HL-60 (cell line): ENCODE data around the gene TRIP11.

ENCODE experiments used
- DNase-seq, 2 experiments: peaks; one replicate each; pipeline ENCODE4 v3.0.0-alpha.2; 2010 to 2020; ENCODE audit warnings: low read depth in 1 of 2, low spot score in 1 of 2
- H3K27ac ChIP-seq: fragments of 250-450 bp; sonication (Bioruptor Pico); replicated peaks from 2 replicates; pipeline ENCODE4 v1.5.1; 2020; ENCODE audit warnings: mild to moderate bottlenecking, moderate library complexity
- H3K27me3 ChIP-seq: fragments of 250-450 bp; sonication (Bioruptor Pico); 2 replicates; pipeline ENCODE4 v1.5.1; 2021; ENCODE audit warnings: mild to moderate bottlenecking, moderate library complexity; ENCODE audit not compliant: insufficient read depth, poor library complexity, severe bottlenecking
- H3K4me3 ChIP-seq: replicated peaks from 2 replicates; pipeline ENCODE4 v1.5.1; 2011; ENCODE audit warnings: mild to moderate bottlenecking, control low read depth, low read length; ENCODE audit not compliant: insufficient read depth
- CTCF ChIP-seq: IDR thresholded peaks from one replicate; pipeline ENCODE4 v1.5.1; 2011; ENCODE audit warnings: low read length, control low read depth, inconsistent platforms; ENCODE audit not compliant: insufficient read depth
- GABPA ChIP-seq: IDR thresholded peaks from 2 replicates; pipeline ENCODE4 v1.6.1; 2012; ENCODE audit warnings: low read depth
- POLR2AphosphoS5 ChIP-seq: IDR thresholded peaks from 2 replicates; pipeline ENCODE4 v1.6.1; 2012; ENCODE audit warnings: low read depth
- REST ChIP-seq: IDR thresholded peaks from 2 replicates; pipeline ENCODE4 v1.6.1; 2012; ENCODE audit warnings: low read depth; ENCODE audit not compliant: insufficient replicate concordance
- SPI1 ChIP-seq: IDR thresholded peaks from 2 replicates; pipeline ENCODE4 v1.6.1; 2012; ENCODE audit warnings: low read depth, mild to moderate bottlenecking, borderline replicate concordance

The TRIP11 gene

DNA sequence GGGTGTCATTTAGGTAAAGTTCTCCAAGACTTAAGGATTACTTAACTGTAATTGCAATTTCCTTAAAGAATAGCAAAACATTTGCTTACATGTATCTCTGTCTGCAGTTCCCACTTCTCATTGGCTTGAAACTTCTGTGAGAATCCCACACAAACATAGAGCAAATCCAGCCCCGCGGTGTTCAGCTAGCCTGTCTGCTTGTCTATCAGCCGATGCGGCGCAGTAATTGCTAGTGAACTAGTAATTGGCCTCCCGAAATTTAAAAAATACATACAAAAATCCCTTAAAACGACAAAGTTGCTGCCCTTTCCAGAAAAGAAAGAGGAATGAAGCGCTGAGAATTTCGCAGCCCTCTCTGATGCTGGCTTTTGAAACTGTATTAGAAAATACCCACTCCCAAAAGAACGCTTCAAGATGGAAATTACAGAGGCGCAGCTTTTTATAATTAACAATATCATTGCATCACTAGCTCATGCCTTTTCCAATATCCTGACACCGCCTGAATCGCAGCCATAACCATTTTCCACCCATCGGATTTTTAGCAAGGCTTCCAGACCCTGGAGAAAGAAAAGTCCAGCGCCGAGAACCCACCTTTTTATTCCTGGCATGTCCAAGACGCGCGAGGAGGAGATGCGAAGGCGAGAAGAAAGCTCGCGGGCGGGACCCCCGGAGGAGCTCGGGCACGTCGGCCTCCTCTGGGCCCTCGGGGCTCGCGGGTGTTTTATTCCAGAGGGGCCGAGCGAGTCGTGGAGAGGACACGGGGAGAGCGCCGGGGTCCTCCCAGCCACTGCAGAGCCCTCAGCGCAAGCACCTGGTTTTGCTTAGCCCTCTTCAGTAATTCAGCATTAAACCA, 93.0 kb downstream of the TRIP11 start:
- Histone ChIP-seq H3K27ac (no peak overlapping the region), H3K4me3 (no peak overlapping the region)
- DNase-seq = no peak

DNA sequence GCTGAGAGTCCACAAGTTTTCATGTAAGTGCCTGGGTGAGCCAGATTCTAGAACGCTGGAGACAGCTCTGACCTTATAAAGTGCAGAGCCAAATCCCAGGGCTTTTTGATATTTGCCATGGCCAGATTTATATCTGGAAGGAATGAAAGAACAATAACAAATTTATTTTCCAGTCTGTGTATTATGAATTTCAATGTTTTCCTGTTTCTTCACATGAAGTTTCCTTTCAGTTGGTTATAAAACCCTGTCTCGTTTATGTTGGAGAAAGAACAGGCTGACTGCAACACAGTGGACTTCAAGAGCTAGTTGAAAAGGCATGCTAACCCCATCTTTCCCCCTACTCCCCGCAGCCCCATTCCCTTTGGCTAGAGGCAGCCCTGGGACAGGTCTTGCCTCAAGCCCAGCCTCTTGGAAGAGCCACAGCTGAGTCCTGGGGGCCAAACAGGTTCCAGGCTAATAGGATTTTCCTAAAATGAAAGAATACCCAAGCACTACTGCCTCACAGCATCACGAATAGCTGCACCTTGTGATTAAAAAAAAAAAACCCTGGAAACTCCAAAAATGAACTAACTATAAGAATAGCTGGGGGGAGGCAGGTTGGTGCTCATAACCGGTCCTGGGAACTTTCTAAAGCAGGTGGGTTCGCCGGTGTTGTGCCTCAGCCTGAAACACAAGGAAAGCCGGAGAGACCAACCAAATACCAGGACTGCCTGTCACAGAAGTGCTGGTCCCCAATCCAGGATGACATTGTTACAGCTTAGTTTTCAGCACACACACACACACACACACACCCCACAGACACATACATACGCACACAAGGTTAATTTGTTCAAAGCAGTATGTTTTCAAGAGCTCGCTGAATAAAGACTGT, 93.9 kb downstream of the TRIP11 start:
- Histone ChIP-seq H3K27ac (no peak overlapping the region), H3K4me3 (no peak overlapping the region), H3K27me3 (peaks cover 25% of the 10 kb centered on the region)
- TF ChIP-seq GABPA (no peak), REST (no peak), CTCF (no peak), SPI1 (no peak), POLR2AphosphoS5 (no peak)
- no peak for DNase-seq

More for the DNA sequence above, 93.0 kb downstream of the TRIP11 start:
- TF ChIP-seq SPI1 = no peak
- no peak for TF ChIP-seq GABPA
- TF ChIP-seq POLR2AphosphoS5 = no peak
- TF ChIP-seq CTCF = no peak
- TF ChIP-seq REST = no peak
- H3K27me3 ChIP-seq = peaks cover 25% of the 10 kb centered on the region

DNA sequence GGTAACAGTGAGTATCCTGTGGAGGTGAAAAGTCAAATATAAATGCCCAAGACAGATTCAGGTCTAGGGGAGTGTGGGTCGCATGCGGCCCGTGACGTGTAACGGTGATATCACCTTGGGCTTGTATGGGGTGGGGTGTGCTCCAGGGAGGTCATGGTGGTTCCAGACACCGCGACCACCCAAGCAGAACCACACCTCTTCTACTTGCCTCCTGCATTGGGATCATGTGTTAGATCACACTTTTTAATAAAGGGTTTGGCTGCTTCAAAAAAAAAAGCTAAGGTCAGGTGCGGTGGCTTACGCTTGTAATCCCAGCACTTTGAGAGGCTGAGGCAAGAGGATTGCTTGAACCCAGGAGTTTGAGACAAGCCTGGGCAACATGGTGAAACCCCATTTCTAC, 96.9 kb downstream of the TRIP11 start:
- DNase-seq = no peak
- H3K27me3 ChIP-seq = peaks cover 15% of the 10 kb centered on the region
- no peak overlapping the region for H3K4me3 ChIP-seq
- TF ChIP-seq CTCF (no peak), GABPA (no peak), REST (no peak), SPI1 (no peak), POLR2AphosphoS5 (no peak)
- H3K27ac ChIP-seq = no peak overlapping the region
